Progenitor cell of endocrine pancreas (in vitro differentiated cells): ENCODE results near the gene ACSL5. TPM values are rescaled to one million over a fixed set of nuclear protein-coding genes. Genes with fewer than 3 reads are reported as not detected.

Experiments
- DNase-seq: peaks from one replicate; pipeline ENCODE4 v3.0.0; 2021; ENCODE audit warnings: low spot score; ENCODE audit not compliant: unreplicated experiment
- H3K27ac Mint-ChIP-seq: 2 replicates; pipeline ENCODE4 v1.8.0; 2021; ENCODE audit warnings: mild to moderate bottlenecking, moderate library complexity, mixed read lengths
- H3K27me3 Mint-ChIP-seq: 2 replicates; pipeline ENCODE4 v1.8.0; 2021; ENCODE audit warnings: mixed read lengths
- H3K36me3 Mint-ChIP-seq: 2 replicates; pipeline ENCODE4 v1.8.0; 2022; ENCODE audit warnings: mixed read lengths; ENCODE audit not compliant: insufficient read depth
- H3K4me1 Mint-ChIP-seq: 2 replicates; pipeline ENCODE4 v1.8.0; 2021; ENCODE audit warnings: low read depth, mixed read lengths
- H3K4me3 Mint-ChIP-seq: 2 replicates; pipeline ENCODE4 v1.8.0; 2021; ENCODE audit warnings: low read depth, mild to moderate bottlenecking, moderate library complexity, mixed read lengths
- H3K9me3 Mint-ChIP-seq: 2 replicates; pipeline ENCODE4 v1.8.0; 2021; ENCODE audit warnings: low read depth, mixed read lengths
- CTCF ChIP-seq: fragments of 200-600 bp; sonication (generic); IDR thresholded peaks from one replicate; pipeline ENCODE4 v1.5.0; 2021; ENCODE audit warnings: antibody characterized with exemption, mild to moderate bottlenecking; ENCODE audit not compliant: unreplicated experiment
- total RNA-seq: library from RNA; stranded (reverse); gene quantifications from 2 replicates; pipeline ENCODE4 v1.2.1, GENCODE V29; 2021

ACSL5 gene
- total RNA-seq, 1 donor from 2014 or later = 0.22 TPM

DNA sequence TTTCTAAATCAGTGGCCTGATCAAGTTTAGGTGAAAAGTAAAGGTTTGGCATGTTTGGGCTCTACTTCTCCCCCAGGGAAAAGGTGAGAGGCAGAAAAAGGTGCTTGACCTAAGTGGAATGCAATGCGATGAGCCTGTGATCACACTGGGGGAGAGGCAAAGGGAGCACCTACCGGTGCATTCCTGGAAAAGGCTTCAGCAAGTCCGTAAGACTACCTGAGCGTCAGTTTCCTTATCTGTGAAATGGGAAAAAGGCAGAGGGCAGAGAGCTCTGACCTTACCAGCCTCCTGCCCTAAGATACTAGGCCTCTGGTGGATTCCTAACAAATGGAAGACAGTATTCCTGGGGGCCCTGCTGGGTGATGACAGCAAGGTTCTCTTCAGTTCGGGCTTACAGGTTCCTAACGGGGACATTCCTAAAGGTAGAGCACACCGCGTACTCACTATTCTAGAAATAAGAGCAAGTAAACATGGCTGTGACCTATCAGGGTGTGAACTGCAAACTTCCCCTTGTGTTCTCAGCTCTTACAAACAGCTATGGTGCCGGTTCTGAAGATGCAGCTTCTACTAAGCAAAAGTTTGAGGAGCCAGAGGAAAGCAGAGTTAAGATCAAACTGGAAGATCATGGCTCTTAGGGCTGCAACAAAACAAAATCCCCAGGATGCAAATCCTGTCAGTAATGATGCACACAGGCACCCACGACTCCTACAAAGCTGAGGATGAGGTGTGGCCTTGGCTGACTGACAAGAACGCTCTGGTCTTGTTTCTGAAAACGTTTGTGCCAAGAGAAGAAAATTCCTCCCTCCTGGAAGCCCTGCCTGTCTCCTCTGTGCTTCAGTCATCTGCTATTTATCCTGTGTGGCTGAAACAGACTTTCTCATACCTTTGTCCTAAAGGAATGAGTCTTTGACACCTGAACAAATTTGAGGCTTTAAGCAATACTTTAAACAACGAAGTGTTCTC, 13.3 kb upstream of the ACSL5 start:
- peaks cover 12% of the 10 kb centered on the region for H3K27me3 Mint-ChIP-seq
- no peak overlapping the region for H3K27ac Mint-ChIP-seq
- no peaks in the 10 kb centered on the region for H3K9me3 Mint-ChIP-seq
- no peaks in the 10 kb centered on the region for H3K36me3 Mint-ChIP-seq
- H3K4me3 Mint-ChIP-seq = no peak overlapping the region
- TF ChIP-seq CTCF = no peak
- peaks cover 3% of the 10 kb centered on the region for H3K4me1 Mint-ChIP-seq
- no peak for DNase-seq

DNA sequence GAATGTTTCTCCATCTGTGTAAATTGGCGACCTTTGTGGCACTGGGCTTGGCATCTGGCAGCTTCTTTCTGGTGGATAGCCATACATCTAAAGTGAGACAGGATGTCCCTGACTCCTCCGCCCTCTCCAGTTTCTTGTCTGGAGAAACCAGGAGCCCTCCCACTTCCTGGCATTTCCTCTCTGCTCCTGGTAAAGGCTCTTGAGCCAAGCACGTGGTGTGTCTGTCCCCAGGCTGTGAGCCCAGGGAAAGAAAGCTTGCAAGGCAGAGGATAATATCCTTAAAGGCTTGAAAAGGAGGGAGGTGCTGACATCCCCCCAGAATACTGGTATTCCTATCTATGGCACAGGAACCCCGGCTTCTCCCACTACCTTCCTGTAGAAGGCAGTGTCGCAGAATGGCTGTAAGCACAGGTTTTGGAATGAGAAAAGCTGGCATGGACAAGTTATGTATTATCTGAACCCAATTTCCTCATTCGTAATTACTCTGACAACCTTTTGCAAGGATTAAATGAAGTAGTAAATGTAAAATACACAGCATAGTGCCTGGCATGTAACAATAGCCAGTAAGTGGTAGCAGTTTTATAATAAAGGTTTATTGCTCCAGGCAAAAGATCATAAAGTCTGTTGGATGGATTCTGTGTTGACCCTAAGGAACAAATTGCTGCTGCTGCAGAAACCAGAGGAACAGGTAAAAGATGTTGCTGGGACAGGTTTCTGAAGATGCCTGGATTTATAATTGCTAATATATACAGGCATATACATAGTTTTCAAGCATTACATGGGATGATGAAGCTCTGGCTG, 11.8 kb upstream of the ACSL5 start:
- no peaks in the 10 kb centered on the region for H3K9me3 Mint-ChIP-seq
- H3K4me1 Mint-ChIP-seq = peaks cover 6% of the 10 kb centered on the region
- no peak for TF ChIP-seq CTCF
- H3K27me3 Mint-ChIP-seq = peaks cover 15% of the 10 kb centered on the region
- no peak for DNase-seq
- no peak overlapping the region for H3K4me3 Mint-ChIP-seq
- H3K27ac Mint-ChIP-seq = no peak overlapping the region
- no peaks in the 10 kb centered on the region for H3K36me3 Mint-ChIP-seq

DNA sequence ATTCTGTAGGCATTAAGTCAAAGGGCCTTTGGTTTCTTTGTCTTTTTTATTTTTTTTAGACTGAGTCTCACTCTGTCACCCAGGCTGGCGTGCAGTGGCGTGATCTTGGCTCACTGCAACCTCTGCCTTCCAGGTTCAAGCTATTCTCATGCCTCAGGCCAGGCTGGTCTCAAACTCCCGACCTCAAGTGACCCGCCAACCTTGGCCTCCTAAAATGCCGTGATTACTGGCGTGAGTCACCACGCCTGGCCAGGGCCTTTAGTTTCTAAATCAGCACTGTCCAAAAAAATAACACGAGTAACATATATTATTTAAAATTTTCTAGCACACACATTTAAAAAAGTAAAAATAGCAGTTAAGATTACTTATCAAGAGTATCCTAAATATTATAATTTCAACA, 11.1 kb upstream of the ACSL5 start:
- Mint-ChIP-seq H3K9me3 (no peaks in the 10 kb centered on the region), H3K36me3 (no peaks in the 10 kb centered on the region), H3K27ac (no peak overlapping the region), H3K27me3 (peaks cover 21% of the 10 kb centered on the region), H3K4me1 (peaks cover 7% of the 10 kb centered on the region), H3K4me3 (no peak overlapping the region)
- no peak for TF ChIP-seq CTCF
- DNase-seq = no peak

DNA sequence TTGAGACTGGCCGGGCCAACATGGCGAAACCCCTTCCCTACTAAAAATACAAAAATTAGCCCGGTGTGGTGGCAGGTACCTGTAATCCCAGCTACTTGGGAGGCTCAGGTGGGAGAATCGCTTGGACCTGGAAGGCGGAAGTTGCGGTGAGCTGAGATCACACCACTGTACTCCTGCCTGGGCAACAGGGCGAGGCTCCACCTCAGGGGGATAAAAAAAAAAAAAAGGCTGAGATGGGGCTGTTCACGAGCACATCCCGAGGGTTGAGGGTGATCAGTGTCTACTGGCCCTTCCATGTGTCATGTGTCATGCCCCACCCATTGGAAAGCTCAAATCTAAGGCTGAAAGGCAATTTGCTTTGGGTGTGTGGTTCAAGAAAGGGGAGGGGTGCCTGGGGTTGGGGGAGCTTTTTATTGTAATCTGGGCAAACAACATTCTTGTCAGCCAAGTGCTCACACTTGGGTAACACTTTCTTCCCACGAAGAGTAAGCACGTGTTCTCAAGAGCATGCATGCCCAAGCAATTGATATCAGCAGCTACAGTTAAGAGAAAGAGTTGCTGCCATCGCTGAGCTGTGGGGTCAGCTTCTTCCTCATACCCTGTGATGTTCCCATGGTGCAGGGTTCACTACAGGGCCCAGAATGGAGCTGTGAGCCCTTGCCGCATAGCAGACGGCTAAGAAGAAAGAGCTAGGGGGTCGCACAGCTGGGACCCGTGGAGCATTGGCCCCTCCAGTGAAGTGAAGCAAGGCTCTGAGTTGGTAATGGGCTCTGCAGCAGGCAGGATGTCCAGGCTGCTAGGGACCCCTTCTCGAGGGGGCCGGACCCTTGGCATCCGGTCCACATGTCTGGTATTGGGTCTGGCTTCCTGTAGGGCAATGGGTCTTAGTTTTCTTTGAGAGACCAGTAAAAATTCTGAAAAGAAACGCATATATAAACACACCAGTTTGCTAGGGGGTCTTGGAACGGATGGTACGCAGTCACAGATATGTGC, 9.9 kb upstream of the ACSL5 start:
- H3K4me3 Mint-ChIP-seq = no peak overlapping the region
- peaks cover 21% of the 10 kb centered on the region for H3K27me3 Mint-ChIP-seq
- no peak overlapping the region for H3K27ac Mint-ChIP-seq
- TF ChIP-seq CTCF = no peak
- H3K9me3 Mint-ChIP-seq = no peaks in the 10 kb centered on the region
- no peak for DNase-seq
- H3K36me3 Mint-ChIP-seq = no peaks in the 10 kb centered on the region
- peaks cover 7% of the 10 kb centered on the region for H3K4me1 Mint-ChIP-seq
